Activated gamma-delta T cell treated with Interleukin-2 at 50 U/mL for 16 hours (primary cell): ENCODE measurements around the gene TROAP.
A peak's percentile ranks its signal among the peaks of the same experiment; 100 is the strongest.

ENCODE experiments used
- DNase-seq: peaks from one replicate; pipeline ENCODE4 v3.0.0-alpha.2; 2020

The TROAP gene

GRCh38 chr12:49344486-49345050 is 21.5 kb downstream of the TROAP start:
- no peak for DNase-seq

GRCh38 chr12:49345051-49345824 is 22.2 kb downstream of the TROAP start:
- no peak for DNase-seq

- no peak for DNase-seq
Measured at GRCh38 chr12:49345825-49346658, 23.0 kb downstream of the TROAP start.

GRCh38 chr12:49346659-49347310 is 23.7 kb downstream of the TROAP start, which contains the start of gene DNAJC22:
Gene DNAJC22 (plus strand): TSS chr12:49346888. CDS start chr12:49348873, 1,985 bp downstream.
- no peak for DNase-seq

- peak; percentile 80 for DNase-seq
Measured at GRCh38 chr12:49347311-49348193, 24.5 kb downstream of the TROAP start.

- DNase-seq = no peak
Measured at GRCh38 chr12:49348781-49349180, 25.7 kb downstream of the TROAP start.

GRCh38 chr12:49349266-49349665 is 26.2 kb downstream of the TROAP start:
- no peak for DNase-seq

- DNase-seq = no peak
Measured at GRCh38 chr12:49352351-49352750, 29.3 kb downstream of the TROAP start.

GRCh38 chr12:49355913-49356312 is 32.9 kb downstream of the TROAP start:
- no peak for DNase-seq

- DNase-seq = no peak
Measured at GRCh38 chr12:49357103-49357678, 34.1 kb downstream of the TROAP start.

GRCh38 chr12:49358483-49359141 is 35.6 kb downstream of the TROAP start:
- DNase-seq = peak; percentile 59

GRCh38 chr12:49359671-49360070 is 36.6 kb downstream of the TROAP start:
- DNase-seq = no peak

- DNase-seq = no peak
Measured at GRCh38 chr12:49362077-49362476, 39.0 kb downstream of the TROAP start.

- DNase-seq = no peak
Measured at GRCh38 chr12:49364989-49365388, 41.9 kb downstream of the TROAP start.

GRCh38 chr12:49365542-49365941 is 42.5 kb downstream of the TROAP start:
- DNase-seq = no peak

GRCh38 chr12:49366096-49366651 is 43.1 kb downstream of the TROAP start:
- DNase-seq = no peak

- peak; percentile 83 for DNase-seq
Measured at GRCh38 chr12:49366652-49367380, 43.8 kb downstream of the TROAP start.

GRCh38 chr12:49367381-49368239 is 44.6 kb downstream of the TROAP start, which contains the start of gene SPATS2:
Gene SPATS2 (plus strand): TSS chr12:49367462. CDS start chr12:49461013, 93,551 bp downstream.
- DNase-seq = no peak

GRCh38 chr12:49368240-49368600 is 45.2 kb downstream of the TROAP start:
- no peak for DNase-seq
